HTERT RPE-1 (cell line): Measurements from ENCODE around the gene TMEM200A.

ENCODE experiments used
- in situ Hi-C: fragments of 300-500 bp; cut with MboI; formaldehyde crosslinking; loops from 4 replicates; pipeline ENCODE4 v1.14.3; 2020; ENCODE audit warnings: low sequenced_read_pairs

The TMEM200A gene

GRCh38 chr6:130423044-130423443, 57.2 kb downstream of the TMEM200A start:
- in situ Hi-C loops, result no loop called here

GRCh38 chr6:130424710-130425109, 58.9 kb downstream of the TMEM200A start:
- in situ Hi-C loops, result no loop called here

DNA sequence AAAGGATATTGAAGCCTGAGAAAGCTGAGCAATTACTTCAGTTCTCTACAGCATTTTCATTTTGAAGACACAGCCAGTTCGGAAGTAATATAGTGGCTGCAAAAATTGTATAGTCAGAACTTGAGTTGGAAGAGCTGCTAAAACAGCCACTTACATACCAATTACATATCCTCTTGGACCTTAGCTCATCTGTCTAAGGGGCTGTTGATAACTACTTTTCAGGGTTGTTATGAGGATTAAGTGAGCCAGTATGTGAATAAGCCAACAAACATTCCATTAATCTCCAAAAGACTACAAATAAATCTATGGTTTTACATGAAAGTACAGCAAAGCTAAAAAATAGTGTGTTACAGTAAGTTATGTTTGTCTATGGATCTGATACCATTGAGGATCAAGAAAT, 59.7 kb downstream of the TMEM200A start:
- in situ Hi-C loops, result no loop called here

DNA sequence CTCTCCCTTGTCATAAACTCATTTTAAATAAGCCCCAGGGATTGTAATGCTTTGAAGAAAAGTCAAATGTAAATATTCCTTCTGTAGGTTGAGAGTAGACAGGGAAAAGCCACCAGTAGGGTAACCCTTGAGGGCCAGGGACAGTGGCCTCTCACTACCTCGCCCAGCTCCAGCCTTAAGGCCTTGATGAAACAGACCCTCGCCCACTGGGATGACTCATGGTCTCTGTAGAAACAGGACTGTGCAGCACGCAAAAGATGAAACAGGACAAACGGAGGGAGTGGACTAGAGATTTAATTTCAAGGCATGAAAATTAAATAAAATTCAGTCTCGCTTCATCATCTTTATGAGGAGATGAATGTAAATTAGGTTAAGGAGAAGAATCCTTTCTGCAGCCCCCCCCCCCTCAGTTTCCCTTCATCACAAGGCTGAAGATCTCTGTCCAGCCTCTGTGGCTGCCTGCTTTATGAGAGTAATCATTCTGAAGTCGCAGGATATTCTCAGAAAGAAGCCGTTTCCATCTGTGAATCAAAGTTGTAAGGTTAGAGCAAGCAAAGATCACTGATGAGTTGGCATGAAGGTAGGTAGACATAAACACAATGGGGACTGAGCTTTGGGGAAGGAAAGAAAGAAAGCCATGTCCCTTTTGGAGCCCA, 60.4 kb downstream of the TMEM200A start:
- in situ Hi-C loops, result no loop called here

- in situ Hi-C loops, result no loop called here
Observed at GRCh38 chr6:130431346-130431852, 65.6 kb downstream of the TMEM200A start.

DNA sequence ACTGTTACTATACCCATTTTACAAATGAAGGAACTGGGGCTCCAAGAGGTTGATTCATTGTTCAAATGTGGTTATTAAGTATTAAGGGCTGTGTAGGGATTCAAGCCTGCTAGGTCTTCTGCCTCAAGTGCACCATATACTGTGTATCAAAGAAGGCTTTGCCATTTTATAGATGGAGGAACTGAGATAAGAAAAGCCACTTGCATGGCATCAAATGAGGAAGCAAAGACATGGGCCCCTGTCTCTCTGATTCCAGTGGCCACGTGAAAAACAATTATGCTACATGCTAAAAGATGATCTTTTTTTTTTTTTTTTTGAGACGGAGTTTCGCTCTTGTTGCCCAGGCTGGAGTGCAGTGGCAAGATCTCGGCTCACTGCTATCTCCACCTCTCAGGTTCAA, 67.0 kb downstream of the TMEM200A start:
- in situ Hi-C loops, result no loop called here

DNA sequence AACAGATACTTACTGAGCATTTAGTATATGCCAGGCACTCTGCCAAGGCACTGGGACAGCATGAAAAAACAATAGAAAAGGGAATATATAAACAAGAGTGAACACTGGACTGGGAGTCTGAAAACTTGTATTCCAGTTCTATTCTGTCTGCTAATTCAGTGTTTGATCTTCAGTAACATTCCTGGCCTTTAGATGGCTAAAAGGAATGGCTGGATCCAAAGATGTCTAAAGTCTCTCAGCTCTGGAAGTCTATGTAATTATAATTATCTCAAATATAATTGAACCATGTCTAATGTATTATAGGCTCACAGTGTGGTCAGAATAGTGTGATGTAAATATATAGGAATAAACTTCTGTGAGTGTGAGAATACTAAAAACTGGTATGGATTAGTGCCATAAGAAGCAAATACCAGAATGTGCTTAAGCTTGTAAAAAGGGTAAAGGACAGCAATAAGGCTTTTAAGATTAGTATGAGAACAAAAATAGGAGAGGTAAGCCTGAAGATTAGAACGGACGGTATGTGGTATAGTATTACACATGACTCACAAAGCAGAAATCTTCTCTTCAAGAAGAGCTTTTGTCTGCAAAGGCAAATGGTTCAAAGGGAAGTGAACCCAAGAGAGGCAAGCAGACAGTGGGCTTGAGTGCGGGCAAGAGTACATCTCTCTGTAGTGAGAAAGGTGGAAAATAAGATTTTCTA, 68.5 kb downstream of the TMEM200A start:
- in situ Hi-C loops, result no loop called here

- in situ Hi-C loops, result no loop called here
Observed at GRCh38 chr6:130435181-130435580, 69.4 kb downstream of the TMEM200A start.

- in situ Hi-C loops, result no loop called here
Observed at GRCh38 chr6:130437961-130438360, 72.1 kb downstream of the TMEM200A start.

- in situ Hi-C loops, result no loop called here
Observed at GRCh38 chr6:130447374-130447773, 81.6 kb downstream of the TMEM200A start.

GRCh38 chr6:130452336-130452735, 86.5 kb downstream of the TMEM200A start:
- in situ Hi-C loops, result no loop called here

GRCh38 chr6:130453230-130453629, 87.4 kb downstream of the TMEM200A start:
- in situ Hi-C loops, result no loop called here

GRCh38 chr6:130457605-130458004, 91.8 kb downstream of the TMEM200A start:
- in situ Hi-C loops, result no loop called here

DNA sequence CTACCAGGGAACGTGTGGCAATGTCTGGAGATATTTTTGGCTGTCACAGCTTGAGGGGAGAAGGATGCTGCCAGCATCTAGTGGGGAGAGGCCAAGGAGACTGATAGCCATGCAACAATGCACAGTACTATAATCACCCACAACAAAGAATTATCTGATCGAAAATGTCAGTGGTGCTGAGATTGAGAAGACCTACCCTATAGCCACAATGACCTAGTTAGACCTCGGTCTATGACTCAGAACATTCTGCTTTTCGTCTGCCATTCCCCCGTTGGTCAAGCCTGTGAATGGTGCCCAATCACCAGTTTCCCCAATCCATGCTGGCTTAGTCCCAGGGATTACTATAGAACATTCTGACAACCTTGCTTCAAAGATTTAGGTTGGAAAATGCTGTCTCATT, 93.5 kb downstream of the TMEM200A start:
- in situ Hi-C loops, result no loop called here

GRCh38 chr6:130460934-130461333, 95.1 kb downstream of the TMEM200A start:
- in situ Hi-C loops, result no loop called here

GRCh38 chr6:130466052-130466747, 100.4 kb downstream of the TMEM200A start:
- in situ Hi-C loops, result no loop called here

DNA sequence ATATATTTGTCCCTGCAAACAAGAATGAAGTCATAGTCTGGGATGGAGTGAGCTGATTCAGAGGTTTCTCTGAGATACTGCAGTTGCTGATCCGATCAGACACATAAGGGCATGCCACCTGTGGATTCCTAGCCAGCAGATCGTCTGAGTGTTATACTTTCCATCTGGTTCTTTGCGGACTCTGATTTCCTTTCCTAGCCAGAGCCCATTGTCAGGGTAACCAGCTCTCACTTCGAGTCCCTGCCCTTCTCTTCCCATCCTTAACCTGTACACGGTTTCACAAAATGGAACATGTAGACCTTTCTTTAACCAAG, 100.9 kb downstream of the TMEM200A start:
- in situ Hi-C loops, result no loop called here

DNA sequence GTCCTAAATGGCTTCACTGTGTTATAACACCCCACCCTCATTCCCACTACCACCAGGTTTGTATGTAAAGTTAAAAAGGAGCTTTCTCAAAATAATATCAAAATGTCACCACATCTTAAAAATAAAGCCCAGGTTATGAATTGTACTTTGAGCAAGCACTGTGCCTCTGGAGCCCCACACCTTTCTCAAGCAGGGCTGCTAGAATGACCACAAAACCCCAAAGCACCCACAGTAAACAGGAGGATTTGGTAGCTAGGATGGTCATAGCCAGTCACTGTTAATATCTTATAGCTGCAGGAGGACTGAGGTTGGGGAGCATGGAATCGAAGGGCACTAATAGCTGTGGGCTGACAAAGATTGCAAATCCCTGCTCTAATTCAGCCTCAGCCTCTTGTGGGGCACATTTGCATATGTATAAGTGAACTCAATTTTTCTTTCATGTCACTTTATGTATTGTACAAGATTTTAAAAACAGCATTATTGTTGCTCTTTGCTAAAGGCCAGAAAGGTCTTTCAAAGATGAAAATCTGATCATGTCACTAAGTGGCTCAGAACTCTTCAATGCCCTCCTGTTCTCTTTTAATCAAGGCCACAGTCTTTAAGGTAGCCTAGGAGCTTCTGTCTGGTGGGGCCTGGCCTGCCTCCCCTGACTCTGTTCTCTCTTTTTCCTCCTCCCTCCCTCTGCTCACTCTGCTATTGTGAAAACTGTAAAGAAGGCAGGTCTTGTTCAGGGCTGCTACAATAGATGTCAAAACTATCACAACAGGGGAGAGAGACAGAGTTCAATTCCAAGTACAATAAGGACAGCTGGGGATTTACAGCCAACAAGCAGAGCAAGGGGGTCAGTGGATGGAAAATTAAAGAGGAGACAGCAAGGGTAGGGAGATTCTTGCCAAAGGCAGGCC, 101.6 kb downstream of the TMEM200A start:
- in situ Hi-C loops, result no loop called here

DNA sequence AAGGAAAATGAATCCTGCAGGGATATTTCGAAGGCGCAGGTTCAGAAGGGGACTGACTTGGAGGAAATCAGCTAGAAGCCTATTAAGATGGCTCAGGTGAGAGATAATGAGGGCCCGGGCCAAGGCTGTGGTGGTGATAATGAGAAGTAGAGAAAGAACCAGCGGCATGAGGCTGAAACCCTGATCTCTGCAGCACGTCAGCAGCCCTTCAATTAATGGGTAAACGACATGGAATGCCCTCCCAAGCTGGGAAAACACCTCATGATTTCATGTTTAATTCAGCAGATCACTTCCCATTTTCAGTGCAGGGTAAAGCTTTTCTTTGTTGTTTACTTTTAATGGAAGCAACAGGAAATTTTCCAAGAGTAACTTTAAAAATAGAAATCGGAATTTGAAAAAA, 104.9 kb downstream of the TMEM200A start:
- in situ Hi-C loops, result no loop called here

DNA sequence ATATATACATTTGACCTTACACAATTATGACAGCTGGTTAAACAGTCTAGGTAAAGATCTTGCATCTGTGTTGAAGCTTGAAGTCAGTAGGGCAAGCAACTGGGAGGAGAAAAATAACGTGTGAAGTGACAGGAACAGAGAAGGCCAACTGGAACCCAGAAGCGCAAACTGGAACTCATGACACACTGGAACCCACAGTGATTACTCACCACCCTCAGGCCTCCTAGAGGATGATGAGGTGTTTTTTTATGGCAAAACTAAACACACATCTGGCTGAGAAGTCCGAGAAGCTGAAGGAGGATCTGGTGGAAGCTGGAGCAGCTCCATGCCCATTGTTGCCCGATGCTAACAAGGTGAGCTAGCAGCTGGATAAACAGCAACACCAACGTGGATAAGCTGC, 108.1 kb downstream of the TMEM200A start:
- in situ Hi-C loops, result no loop called here
